ENCODE data around the gene DLX6.

The DLX6 gene

DNA sequence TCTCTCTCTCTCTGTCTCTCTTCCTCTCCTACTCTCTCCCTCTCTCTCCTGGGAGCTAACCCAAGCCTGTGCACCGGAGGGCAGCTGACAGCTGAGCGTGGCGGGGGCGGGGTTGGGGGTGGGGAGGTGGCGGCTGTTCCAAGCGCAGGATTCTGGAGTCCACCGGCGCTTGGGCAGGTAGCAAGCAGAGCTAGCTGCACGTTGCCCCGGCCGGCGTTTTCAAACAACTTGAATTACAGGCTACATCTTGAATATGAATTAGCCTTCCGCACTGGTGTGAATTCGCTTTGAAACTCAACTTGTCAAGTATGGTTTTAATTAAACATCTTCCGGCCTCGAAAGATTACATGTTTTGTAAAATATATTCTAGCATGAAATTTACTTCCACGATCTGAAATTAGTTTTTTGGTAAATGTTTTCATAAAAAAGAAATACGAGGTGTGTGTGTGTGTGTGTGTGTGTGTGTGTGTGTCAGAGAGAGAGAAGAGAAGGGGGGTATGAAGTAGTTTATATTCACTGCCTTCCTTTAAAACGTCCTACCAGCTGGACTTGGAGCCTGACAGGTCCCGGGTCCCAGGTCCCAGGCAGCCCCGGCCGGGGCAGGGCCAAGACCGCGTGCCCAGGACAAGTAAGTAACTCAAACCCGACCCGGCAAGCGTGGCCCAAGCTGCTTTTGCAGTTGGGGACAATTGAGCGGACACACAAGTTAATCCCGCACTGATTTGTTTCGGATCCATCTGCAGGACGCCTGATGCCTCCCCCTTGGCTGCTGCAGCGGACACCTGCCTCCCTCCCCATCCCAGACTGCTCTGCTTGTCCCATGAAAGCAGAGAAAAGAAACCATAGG is 9.0 kb upstream of the DLX6 start:
- DNase-seq: no peak

DNA sequence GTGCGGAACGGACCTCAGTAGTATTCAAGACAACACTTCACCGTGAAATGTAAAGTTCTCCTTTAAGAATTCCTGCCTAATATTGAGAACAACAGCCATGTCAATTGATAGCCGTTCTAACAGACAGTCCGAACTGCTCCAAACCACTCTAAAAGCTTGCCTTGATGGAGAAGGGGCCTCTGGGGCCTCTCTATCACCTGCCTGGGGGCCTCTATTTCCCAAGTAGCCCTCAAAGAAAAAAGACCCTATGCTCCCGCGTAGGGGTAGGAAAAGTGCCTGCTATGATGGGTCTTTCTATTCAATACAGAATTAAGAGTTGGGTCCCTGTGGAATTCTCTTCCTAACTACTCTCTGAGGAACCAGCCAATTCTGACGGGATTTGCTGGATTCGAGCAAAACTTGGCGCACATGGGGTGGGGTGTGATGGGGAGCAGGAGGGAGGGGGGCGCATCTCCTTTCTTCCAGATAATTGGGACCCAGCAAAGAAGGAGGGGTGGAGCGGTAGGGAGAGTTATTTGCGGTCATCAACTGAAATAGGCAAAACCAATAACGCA is 8.3 kb upstream of the DLX6 start:
- DNase-seq: no peak

DNA sequence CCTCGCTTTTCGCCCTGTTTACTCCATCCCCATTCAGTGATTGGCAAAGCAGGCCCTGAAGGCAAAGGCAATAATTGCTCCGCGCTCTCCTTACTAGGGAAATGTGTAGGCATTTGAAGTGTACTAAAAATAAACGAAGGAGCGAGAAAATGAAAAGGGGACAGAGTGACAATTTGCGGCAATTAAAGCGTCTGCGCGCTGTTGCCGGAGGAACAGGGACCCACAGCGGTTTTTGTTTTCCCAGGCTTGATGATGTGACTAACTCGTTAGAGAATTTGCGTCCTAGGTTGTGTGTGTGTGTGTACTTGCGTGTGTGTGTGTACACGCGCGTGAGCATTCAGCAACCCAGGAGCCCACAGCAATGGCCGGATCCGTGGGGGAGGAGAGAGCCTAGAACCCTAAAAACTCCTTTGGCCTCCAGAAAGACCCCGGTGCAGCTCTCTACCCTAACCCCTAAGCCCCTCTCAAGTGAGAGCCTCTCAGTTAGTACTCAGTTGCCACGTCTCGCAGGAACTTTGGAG is 7.8 kb upstream of the DLX6 start:
- no peak for DNase-seq

DNA sequence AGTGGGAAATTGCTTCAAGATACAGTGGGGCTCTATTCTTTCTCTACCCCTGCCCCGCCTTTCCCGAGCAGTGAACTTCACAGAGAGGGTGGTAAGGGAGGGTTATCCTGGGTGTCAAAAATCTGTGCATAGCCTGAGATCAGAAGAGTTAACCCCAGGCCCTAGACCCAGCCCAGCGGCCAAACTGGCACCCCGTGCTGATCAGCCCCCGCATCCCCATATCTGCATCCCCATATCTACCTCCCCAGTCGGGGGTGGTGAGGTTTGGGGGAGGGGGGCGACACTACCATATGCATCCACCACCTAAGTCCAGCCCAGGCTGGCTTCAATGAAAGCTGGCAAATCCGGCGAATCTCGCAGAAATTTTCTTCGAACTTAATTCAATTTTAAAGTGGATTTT is 7.0 kb upstream of the DLX6 start:
- no peak for DNase-seq

DNA sequence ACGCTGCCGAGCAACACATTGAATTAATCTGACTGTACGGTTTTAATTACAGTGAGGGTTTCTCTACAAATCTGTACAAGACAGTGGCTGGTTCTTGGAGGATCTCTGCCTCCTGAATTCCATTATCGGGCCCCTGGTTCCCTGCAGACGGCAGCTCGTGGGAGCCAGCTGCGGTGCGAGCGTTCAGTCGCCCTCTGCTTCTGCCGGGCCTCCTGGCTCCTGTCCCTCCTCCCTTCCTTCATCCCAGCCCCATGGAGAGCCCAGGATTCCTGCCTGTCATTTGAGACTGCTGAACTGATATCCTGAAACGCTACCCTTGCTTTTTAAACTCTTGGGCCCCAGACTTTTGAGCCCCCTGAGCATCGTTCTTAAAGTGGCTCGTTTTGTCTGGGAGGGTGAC is 6.6 kb upstream of the DLX6 start:
- DNase-seq: no peak

DNA sequence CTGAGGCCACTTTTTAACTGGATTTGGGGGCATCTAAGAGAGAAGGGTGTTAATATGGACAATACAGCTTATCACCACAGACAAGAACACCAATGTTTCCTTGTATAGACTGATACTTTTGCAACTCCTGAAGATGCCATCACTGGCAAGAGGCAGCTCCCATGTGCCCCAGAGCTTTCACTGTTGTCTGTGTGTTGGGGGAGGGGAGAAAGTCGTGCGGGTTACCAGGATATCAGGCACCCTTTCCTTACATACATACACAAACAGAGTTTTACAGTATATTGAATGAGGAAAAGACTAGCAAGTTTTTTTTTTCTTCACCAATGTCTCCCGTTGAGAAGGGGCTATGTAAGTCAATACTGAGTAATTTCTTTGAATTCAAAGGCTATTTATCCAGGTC is 4.1 kb upstream of the DLX6 start:
- DNase-seq: no peak

DNA sequence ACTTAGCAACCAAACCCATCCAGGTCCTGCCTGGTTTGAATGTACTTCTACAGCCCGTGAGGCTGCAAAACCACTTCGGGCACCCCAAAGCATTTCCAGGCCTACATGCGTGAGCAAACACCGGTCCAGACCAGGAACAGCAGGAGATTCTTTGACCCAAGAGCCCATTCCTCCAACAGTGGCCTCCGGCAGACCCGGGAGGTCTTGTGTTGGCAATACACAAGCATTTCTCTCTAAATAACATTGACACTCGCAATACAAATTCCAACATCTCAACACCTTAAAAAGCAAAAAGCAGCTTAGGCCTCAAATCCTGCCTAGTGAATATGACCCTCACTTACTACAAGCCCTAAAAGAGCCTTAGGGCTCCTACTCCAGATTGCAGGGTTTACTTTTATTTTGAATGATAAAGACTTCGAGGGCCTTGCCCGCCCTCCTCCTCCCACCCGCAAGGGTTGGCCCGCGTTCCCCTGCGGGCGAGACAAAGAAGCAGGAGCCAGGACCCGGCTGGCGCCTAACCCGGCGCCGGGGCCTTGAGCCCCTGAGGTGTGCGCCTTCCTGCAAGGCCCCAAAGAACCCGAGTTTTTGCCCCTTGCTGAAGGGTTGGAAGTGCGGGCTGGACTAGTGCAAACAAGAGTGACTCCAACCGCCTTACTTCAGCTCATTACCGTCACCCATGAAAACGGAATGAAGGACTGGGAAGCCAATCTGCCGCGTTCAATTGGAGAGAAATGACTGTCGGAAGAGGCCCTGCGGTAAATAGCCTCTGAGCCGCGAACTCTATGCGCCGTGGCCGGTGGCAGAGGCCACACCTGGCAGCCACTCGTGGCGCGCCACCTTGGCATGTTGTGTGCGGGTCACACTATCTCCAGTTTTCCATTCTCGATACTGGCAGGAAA is 3.4 kb upstream of the DLX6 start:
- DNase-seq: no peak

DNA sequence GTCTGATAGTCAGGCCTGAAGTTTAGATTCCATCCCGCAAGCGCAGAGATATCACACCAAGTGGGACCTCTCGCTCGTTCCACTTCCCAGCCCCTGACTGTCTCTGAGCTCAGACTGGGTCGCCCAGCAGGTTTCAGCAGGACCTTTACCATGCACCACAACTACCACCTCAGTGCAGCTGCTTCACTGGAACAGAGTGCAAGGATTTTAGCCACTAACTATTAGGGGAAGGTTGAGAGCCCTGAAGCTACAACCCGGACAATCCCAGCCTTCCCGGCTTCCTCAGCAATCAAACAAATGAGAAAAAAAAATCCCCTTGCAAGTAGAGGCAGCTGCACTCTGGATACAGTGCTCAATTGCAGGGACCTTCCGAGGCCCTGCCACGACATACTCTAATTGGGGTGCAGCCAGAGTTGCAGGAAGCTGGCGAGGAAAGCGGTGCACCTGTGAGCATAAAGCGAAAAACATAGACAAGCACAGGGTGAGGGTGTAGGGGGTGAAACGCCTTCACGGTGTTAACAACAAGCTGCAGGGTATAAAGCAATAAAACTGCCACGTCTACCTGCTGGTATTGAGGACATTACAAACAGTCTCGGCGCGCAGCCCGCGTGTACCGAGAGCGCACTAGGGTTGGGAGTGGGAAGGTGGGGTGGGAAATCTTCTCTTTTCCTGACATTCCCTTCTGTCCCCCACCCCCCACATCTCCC is 2.6 kb upstream of the DLX6 start:
- DNase-seq: no peak

DNA sequence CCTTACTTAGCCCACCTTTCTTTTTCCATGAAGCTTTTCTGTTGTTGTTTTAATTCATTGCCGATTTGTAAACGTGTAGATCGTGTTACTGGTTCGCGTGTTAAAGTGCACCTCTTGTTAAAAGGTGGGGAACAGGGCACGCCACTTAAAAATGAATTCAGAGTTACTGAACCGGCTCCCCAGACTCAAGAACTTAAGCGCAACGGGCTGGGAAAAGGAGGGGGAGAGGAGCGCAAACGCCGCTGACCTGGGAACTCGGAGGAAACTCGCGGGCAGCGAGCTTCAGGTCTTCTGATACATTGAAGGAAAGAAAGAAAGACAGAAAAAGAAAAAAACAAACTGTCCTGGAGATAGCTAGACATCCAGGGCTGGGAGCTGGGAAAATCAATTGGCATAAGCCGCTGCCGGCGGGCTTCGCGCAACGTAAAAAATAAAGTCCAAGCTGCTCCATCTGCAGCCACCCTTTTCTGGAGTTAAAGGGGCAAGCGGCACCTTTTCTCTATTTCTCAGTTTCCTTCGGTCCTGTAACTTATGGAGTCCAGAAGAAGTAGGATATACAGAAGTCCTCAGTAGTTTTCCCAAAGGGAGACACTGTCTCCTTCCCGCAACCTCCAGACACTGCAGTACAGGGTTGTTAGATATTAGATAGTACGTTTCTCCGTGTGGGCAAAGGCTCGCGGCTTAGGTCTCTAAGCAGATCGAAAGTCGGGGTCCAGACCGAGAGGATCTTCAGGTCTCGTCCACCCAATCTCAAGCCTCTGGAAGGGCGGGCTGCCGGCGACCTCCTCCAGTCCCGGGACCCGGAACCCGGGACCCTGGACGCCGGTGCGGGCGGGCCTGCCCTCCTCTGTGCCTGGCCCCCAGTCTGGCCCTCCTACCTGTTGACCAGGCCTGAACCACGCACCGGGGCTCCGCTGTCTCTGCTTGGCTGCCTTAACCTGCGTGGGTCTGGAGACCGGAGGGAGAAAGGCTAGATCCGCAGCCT is 1.8 kb upstream of the DLX6 start:
- no peak for DNase-seq

DNA sequence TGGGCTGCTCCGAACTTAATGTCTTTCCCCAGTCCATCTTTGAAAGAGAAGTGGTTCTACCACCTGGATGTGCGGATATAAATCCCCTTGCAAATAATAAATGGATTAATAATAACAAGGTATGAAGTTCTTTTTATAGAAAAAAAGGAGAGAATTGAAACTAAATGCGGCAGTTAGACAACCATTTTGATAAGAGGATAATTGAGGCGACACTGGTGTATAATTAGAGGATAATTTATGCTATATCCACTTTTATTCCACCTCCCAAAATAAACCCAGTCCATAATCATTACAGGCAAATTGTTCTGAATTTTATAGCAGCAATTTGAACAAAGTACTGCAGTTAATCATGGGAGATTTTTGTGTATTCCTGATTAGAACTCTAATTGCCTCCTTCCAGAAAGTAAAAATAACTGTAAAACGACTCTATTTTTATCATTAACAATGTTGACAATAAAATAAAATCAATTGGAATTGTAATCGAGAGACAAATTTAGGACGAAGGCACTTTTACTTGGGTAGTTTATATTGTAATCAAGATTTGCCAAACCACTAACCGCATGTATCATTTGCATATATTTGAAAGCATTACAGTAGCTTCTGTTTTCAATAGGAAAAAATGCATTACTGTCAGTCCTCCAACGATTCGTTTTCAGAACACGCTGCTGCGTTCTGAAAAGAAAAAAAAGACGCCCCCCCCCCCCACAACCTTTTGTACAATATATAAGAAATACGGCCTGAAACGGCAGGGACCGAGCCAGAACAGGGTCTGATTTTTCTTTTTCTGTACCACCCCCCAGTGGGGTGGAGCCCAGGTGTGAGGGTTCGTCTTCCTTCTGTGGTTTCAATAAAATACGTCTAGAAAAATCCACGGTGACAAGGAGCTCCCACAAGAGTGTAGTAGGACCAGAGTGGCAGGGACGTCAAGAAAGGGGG is 838 bp upstream of the DLX6 start:
- no peak for DNase-seq

DNA sequence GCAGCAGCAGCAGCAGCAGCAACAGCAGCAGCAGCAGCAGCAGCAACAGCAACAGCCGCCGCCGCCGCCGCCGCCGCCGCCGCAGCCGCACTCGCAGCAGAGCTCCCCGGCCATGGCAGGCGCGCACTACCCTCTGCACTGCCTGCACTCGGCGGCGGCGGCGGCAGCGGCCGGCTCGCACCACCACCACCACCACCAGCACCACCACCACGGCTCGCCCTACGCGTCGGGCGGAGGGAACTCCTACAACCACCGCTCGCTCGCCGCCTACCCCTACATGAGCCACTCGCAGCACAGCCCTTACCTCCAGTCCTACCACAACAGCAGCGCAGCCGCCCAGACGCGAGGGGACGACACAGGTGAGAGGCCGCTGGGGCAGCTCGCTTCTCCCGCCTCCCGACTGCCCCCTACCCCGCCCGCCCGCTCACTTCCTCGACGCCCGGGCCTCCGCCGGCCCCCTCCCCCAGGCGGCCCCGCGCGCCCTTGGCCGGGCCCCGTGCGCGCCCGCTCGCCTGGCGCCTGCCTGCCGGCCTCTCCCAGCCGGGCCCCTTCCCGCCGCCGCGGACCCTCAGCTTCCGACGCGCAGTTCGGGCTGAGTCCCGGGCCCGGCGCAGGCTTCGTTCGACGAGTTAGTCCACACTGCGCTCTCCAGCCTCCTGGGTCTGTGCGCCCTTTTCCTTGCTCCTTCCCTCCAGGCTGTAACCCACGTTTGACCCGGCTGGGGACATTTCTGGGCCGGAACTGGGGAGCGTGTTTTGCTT is 882 bp downstream of the DLX6 start:
- no peak for DNase-seq

DNA sequence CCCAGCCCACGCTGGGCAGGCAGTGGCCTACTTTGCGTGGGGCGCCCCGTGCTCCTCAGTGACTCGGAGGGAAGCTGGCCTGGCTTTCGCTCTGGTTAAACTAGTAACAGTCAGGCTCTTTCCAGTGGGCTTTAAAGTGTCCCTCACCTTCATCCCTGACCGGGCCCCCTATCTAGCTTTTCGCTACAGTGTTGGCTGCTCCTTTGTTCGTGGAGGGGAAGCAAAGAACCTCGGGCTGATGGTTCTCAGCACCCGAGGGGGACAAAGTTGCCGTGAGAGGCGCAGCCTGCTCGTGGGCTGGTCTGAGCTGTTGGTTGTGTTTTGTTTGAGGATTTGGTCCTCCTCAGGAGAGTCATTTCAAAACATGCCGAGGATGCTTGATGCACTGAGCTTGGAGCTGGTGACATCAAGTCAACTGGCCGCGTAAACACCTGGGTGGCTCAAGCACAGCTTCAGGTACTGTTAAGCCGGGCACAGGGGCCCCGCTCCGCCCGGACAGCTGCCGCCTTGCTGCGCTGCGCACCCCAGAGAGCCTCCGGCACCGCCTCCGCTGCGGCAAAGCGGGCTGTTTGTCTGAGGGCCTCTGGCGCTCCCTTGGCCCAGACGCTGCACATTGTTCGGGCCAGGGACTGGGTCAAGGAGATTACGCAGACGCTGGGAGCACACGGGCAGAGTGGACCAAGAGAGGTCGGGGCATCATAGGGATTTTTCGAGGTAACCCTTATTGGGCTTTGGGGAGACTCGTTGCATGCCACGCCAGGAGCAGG is 1.6 kb downstream of the DLX6 start:
- no peak for DNase-seq

DNA sequence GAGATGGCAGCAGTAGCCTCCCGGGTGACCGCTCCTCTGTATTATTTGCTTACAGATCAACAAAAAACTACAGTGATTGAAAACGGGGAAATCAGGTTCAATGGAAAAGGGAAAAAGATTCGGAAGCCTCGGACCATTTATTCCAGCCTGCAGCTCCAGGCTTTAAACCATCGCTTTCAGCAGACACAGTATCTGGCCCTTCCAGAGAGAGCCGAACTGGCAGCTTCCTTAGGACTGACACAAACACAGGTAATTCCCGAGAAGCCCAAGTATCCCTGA is 2.2 kb downstream of the DLX6 start:
- DNase-seq: no peak

DNA sequence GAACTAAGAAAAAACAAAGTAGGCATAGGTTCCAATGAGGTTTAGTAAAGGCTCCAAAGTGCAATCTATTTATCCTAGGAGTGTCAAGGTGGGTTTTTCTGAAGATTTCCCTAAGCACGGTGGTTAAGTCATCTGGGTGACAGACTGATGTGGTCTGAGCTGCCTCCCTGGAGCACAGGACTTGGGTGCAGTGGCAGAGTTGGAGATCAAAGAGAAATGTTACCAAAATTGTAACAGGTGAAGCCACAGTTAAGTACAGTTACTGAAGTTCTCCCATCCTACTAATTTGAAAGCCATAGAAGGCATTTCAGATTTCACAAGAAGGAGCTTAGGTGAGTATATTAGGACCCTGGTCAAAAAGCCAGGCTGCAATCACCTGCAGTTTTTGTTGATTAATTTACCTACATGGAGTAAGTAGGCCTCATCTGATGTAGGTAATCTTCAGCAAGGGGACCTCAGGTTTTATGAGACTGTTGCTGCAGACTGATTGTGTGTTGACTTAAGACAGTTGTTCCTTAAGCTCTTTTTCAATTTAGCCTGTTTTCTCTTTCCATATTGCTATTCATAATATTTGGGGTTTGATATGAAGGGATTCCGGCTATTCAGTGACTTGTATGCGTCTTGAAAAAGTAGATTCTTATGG is 3.0 kb downstream of the DLX6 start:
- DNase-seq: no peak

DNA sequence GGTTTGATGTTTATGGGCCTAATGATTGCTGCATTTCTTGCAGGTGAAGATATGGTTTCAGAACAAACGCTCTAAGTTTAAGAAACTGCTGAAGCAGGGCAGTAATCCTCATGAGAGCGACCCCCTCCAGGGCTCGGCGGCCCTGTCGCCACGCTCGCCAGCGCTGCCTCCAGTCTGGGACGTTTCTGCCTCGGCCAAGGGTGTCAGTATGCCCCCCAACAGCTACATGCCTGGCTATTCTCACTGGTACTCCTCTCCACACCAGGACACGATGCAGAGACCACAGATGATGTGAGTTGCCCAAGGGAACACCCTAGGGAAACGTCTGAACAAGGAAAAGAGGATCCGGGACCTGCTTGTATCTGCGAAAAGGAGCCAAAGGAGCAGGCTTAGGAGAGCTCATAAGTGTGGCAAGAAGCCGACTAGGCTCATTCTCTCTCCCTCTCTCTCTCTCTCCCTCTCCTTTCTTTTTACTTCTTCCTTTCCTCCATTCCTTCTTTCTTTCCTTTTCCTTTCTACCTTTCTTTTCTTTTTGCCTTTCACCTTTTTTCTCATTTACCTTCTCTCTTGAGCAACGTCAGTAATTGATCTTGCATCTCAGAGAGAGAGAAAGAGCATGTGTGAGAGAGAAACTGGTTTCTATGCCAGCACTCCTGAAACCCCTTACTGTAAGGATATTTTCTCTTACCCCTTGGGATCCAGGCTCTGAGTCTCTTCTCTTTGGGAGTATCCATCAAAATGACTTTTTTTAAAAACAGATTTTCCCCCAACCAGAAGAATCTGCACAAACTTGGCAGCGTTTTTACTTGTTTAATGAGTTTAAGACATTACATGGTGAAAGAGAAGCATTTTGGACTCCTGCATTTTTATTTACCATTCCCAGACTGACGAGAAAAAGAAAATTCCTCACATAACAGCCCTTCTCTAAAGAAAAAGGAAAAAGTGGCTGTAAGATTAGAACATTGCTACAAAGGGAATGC is 4.7 kb downstream of the DLX6 start:
- no peak for DNase-seq

DNA sequence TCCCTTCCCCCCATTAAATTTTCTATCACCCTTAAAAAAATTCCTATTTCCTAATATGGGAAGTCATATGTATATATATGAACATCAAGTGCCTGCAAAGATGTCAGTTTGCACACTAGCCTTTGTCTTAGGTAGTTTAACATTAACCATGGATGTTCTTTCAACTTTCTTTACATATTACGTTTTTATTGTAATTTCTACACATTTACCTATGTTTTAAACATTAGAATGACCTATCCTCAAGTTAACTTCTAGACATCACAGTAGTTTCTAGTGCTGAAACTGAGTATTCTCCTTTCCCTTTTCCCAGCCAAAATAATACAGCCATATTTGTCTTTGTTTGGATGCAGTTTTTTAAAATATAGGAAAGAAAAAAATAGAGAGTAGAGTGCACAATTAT is 5.8 kb downstream of the DLX6 start:
- DNase-seq: no peak

All from NCI-H226 (cell line).